HL-60 (cell line): ENCODE results near the gene UNC93A.

Source experiments
- DNase-seq, 2 experiments: peaks; one replicate each; pipeline ENCODE4 v3.0.0-alpha.2; 2010 to 2020; ENCODE audit warnings: low read depth in 1 of 2, low spot score in 1 of 2
- H3K27ac ChIP-seq: fragments of 250-450 bp; sonication (Bioruptor Pico); replicated peaks from 2 replicates; pipeline ENCODE4 v1.5.1; 2020; ENCODE audit warnings: mild to moderate bottlenecking, moderate library complexity
- H3K27me3 ChIP-seq: fragments of 250-450 bp; sonication (Bioruptor Pico); 2 replicates; pipeline ENCODE4 v1.5.1; 2021; ENCODE audit warnings: mild to moderate bottlenecking, moderate library complexity; ENCODE audit not compliant: insufficient read depth, poor library complexity, severe bottlenecking
- H3K4me3 ChIP-seq: replicated peaks from 2 replicates; pipeline ENCODE4 v1.5.1; 2011; ENCODE audit warnings: mild to moderate bottlenecking, control low read depth, low read length; ENCODE audit not compliant: insufficient read depth
- GABPA ChIP-seq: IDR thresholded peaks from 2 replicates; pipeline ENCODE4 v1.6.1; 2012; ENCODE audit warnings: low read depth
- POLR2AphosphoS5 ChIP-seq: IDR thresholded peaks from 2 replicates; pipeline ENCODE4 v1.6.1; 2012; ENCODE audit warnings: low read depth
- SPI1 ChIP-seq: IDR thresholded peaks from 2 replicates; pipeline ENCODE4 v1.6.1; 2012; ENCODE audit warnings: low read depth, mild to moderate bottlenecking, borderline replicate concordance
- TF ChIP-seq, protein P1 (sequence below): IDR thresholded peaks from 2 replicates; pipeline ENCODE4 v1.6.1; 2012; ENCODE audit warnings: low read depth; ENCODE audit not compliant: insufficient replicate concordance
- TF ChIP-seq, protein P2 (sequence below): IDR thresholded peaks from one replicate; pipeline ENCODE4 v1.5.1; 2011; ENCODE audit warnings: low read length, control low read depth, inconsistent platforms; ENCODE audit not compliant: insufficient read depth

The UNC93A gene

DNA sequence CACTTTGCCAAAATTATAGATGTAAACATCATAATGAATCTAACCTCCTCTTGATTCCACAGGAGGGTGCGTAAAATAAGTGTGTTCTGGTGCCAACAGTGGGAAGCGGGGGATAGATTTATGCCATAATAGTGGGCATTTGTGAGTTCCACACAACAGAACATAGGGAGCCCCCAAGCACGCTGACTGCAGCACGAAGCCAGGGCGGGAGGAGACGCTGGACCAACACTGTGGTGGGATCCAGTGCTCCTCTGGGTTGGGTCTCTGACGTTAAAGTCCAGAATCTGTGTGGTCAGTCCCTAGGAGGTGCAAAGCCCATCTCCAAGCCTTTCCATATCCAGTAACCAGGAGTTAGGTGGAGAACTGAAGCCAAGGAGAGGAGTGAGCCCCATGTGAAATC, 32.0 kb downstream of the UNC93A start:
- no peak for TF ChIP-seq POLR2AphosphoS5
- TF ChIP-seq, protein P1, sequence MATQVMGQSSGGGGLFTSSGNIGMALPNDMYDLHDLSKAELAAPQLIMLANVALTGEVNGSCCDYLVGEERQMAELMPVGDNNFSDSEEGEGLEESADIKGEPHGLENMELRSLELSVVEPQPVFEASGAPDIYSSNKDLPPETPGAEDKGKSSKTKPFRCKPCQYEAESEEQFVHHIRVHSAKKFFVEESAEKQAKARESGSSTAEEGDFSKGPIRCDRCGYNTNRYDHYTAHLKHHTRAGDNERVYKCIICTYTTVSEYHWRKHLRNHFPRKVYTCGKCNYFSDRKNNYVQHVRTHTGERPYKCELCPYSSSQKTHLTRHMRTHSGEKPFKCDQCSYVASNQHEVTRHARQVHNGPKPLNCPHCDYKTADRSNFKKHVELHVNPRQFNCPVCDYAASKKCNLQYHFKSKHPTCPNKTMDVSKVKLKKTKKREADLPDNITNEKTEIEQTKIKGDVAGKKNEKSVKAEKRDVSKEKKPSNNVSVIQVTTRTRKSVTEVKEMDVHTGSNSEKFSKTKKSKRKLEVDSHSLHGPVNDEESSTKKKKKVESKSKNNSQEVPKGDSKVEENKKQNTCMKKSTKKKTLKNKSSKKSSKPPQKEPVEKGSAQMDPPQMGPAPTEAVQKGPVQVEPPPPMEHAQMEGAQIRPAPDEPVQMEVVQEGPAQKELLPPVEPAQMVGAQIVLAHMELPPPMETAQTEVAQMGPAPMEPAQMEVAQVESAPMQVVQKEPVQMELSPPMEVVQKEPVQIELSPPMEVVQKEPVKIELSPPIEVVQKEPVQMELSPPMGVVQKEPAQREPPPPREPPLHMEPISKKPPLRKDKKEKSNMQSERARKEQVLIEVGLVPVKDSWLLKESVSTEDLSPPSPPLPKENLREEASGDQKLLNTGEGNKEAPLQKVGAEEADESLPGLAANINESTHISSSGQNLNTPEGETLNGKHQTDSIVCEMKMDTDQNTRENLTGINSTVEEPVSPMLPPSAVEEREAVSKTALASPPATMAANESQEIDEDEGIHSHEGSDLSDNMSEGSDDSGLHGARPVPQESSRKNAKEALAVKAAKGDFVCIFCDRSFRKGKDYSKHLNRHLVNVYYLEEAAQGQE: no peak
- TF ChIP-seq SPI1: no peak
- TF ChIP-seq GABPA: no peak
- no peaks in the 10 kb centered on the region for H3K27me3 ChIP-seq
- H3K4me3 ChIP-seq: no peak overlapping the region

DNA sequence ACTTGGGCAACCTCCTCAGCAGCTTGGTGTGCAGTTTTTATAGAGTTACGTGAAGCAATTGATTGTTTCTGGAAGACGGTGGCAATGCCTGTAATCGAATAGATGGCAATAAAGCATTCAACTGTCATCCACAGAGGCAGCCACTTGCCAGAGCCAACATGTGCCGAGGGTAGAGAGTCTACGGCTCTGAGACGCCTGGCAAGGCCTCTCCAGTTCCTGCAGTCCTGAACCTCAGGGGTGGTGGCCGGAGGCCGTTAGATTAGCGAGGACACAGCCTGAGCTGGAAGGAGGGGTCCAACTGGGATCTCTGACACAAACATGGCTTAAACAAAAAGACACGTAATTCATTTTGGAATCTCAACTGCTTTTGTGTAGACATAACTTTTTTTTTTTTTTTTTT, 33.0 kb downstream of the UNC93A start:
- Histone ChIP-seq H3K4me3 (no peak overlapping the region), H3K27ac (no peak overlapping the region), H3K27me3 (no peaks in the 10 kb centered on the region)
- DNase-seq: no peak
- TF ChIP-seq, protein P2, sequence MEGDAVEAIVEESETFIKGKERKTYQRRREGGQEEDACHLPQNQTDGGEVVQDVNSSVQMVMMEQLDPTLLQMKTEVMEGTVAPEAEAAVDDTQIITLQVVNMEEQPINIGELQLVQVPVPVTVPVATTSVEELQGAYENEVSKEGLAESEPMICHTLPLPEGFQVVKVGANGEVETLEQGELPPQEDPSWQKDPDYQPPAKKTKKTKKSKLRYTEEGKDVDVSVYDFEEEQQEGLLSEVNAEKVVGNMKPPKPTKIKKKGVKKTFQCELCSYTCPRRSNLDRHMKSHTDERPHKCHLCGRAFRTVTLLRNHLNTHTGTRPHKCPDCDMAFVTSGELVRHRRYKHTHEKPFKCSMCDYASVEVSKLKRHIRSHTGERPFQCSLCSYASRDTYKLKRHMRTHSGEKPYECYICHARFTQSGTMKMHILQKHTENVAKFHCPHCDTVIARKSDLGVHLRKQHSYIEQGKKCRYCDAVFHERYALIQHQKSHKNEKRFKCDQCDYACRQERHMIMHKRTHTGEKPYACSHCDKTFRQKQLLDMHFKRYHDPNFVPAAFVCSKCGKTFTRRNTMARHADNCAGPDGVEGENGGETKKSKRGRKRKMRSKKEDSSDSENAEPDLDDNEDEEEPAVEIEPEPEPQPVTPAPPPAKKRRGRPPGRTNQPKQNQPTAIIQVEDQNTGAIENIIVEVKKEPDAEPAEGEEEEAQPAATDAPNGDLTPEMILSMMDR: no peak
- TF ChIP-seq SPI1 (no peak), GABPA (no peak), POLR2AphosphoS5 (no peak)

More for the DNA sequence above, 32.0 kb downstream of the UNC93A start:
- no peak for DNase-seq
- H3K27ac ChIP-seq: no peak overlapping the region

DNA sequence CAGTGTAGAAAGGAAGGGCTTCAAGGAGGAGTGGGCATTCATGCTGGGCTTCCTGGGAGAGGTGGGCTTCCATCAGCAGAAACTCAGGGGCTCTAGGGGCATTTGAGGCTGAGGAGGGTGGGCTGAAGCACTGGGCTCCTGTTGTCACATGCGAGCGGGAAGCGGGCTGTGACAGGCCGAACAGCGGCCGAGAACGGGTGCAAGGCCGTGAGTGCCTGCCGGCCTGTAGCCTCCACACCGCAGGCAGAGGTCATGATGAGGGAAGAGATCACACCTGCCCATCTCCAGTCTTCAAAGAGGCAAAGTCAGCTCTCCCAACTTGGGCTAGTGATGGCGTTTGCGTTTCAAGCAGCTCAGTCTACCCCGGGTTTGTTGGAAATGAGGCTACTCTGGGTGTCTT, 34.7 kb downstream of the UNC93A start:
- Histone ChIP-seq H3K4me3 (no peak overlapping the region), H3K27ac (no peak overlapping the region), H3K27me3 (no peaks in the 10 kb centered on the region)
- TF ChIP-seq GABPA (no peak), POLR2AphosphoS5 (no peak), SPI1 (no peak)
- TF ChIP-seq, protein P1: no peak
- TF ChIP-seq, protein P2: no peak
- no peak for DNase-seq

DNA sequence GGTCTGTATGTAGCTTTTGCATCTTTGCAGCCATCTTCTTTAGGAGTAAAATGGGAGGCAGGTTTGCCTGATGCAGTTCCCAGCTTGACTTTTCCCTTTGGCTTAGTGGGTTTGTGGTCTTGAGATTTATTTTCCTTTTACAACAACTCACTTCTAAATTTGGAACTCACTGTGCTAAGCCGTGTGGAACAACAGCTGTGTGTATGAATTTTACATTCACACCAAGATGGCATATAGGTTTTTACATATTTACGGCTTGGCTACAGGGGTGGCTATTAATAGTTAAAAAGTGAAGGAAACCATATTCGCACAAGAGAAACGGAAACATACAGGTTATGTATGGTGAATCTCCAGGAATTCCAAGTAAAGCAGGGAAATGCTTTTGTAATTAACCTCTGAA, 36.3 kb downstream of the UNC93A start:
- H3K27ac ChIP-seq: no peak overlapping the region
- H3K27me3 ChIP-seq: no peaks in the 10 kb centered on the region
- DNase-seq: no peak
- no peak for TF ChIP-seq POLR2AphosphoS5
- TF ChIP-seq GABPA: no peak
- TF ChIP-seq, protein P2: no peak
- TF ChIP-seq SPI1: no peak
- TF ChIP-seq, protein P1: no peak
- no peak overlapping the region for H3K4me3 ChIP-seq
